GM19452 (cell line): ENCODE data around the gene NAT8L.

ENCODE experiments used
- ATAC-seq: cut with Tn5 transposase; IDR thresholded peaks from one replicate; pipeline ENCODE4 v1.9.1; 2021; ENCODE audit not compliant: unreplicated experiment

NAT8L gene

GRCh38 chr4:2073808-2074481 lies 14.8 kb downstream of the NAT8L start:
- ATAC-seq: no peak

GRCh38 chr4:2074588-2074987 lies 15.5 kb downstream of the NAT8L start:
- ATAC-seq: no peak

- ATAC-seq: no peak
Observed at GRCh38 chr4:2075171-2075986, 16.3 kb downstream of the NAT8L start.

GRCh38 chr4:2075987-2076907 lies 17.1 kb downstream of the NAT8L start:
- no peak for ATAC-seq

- ATAC-seq: no peak
Observed at GRCh38 chr4:2076908-2077536, 17.9 kb downstream of the NAT8L start.

- no peak for ATAC-seq
Observed at GRCh38 chr4:2077537-2078460, 18.7 kb downstream of the NAT8L start.

- no peak for ATAC-seq
Observed at GRCh38 chr4:2078584-2078983, 19.5 kb downstream of the NAT8L start.

- no peak for ATAC-seq
Observed at GRCh38 chr4:2079006-2079405, 19.9 kb downstream of the NAT8L start.

GRCh38 chr4:2079926-2080325 lies 20.8 kb downstream of the NAT8L start:
- ATAC-seq: no peak

GRCh38 chr4:2080429-2081300 lies 21.5 kb downstream of the NAT8L start:
- no peak for ATAC-seq

GRCh38 chr4:2081540-2081939 lies 22.4 kb downstream of the NAT8L start:
- no peak for ATAC-seq

- no peak for ATAC-seq
Observed at GRCh38 chr4:2082118-2082517, 23.0 kb downstream of the NAT8L start.

- no peak for ATAC-seq
Observed at GRCh38 chr4:2082627-2083026, 23.5 kb downstream of the NAT8L start.

GRCh38 chr4:2083116-2083825 lies 24.1 kb downstream of the NAT8L start:
- ATAC-seq: no peak

- no peak for ATAC-seq
Observed at GRCh38 chr4:2083826-2084160, 24.7 kb downstream of the NAT8L start.

GRCh38 chr4:2084316-2084715 lies 25.2 kb downstream of the NAT8L start:
- no peak for ATAC-seq

- no peak for ATAC-seq
Observed at GRCh38 chr4:2085496-2085901, 26.4 kb downstream of the NAT8L start.

- ATAC-seq: no peak
Observed at GRCh38 chr4:2087170-2087569, 28.0 kb downstream of the NAT8L start.
